HEK293 (cell line): Measurements from ENCODE around the gene ZFHX2.
A peak's percentile ranks its signal among the peaks of the same experiment; 100 is the strongest.

Experiments used
- GFI1B ChIP-seq: fragments of 450-650 bp; formaldehyde crosslinking; IDR thresholded peaks from 2 replicates; pipeline ENCODE4 v1.5.1; 2016; ENCODE audit warnings: missing biosample characterization, missing genetic modification characterization
- INSM2 ChIP-seq: fragments of 450-650 bp; formaldehyde crosslinking; IDR thresholded peaks from 2 replicates; pipeline ENCODE4 v1.5.1; 2016; ENCODE audit warnings: missing biosample characterization, missing genetic modification characterization
- KLF1 ChIP-seq: fragments of 450-650 bp; formaldehyde crosslinking; IDR thresholded peaks from 2 replicates; pipeline ENCODE4 v1.5.1; 2016; ENCODE audit warnings: missing biosample characterization, missing genetic modification characterization
- KLF10 ChIP-seq: fragments of 450-650 bp; IDR thresholded peaks from 2 replicates; pipeline ENCODE4 v1.5.1; 2018; ENCODE audit warnings: missing biosample characterization, mild to moderate bottlenecking, missing genetic modification characterization
- KLF8 ChIP-seq: fragments of 450-650 bp; formaldehyde crosslinking; IDR thresholded peaks from 2 replicates; pipeline ENCODE4 v1.5.1; 2016; ENCODE audit warnings: missing biosample characterization, missing genetic modification characterization
- OSR2 ChIP-seq: fragments of 450-650 bp; formaldehyde crosslinking; IDR thresholded peaks from 2 replicates; pipeline ENCODE4 v1.5.1; 2016; ENCODE audit warnings: missing biosample characterization, missing genetic modification characterization
- PRDM6 ChIP-seq: fragments of 450-650 bp; formaldehyde crosslinking; IDR thresholded peaks from 2 replicates; pipeline ENCODE4 v1.5.1; 2017; ENCODE audit warnings: missing biosample characterization, missing genetic modification characterization
- RBAK ChIP-seq: fragments of 450-650 bp; formaldehyde crosslinking; IDR thresholded peaks from 2 replicates; pipeline ENCODE4 v1.5.1; 2016; ENCODE audit warnings: missing biosample characterization, missing genetic modification characterization
- REPIN1 ChIP-seq: fragments of 450-650 bp; formaldehyde crosslinking; IDR thresholded peaks from 2 replicates; pipeline ENCODE4 v1.5.1; 2017; ENCODE audit warnings: missing biosample characterization, missing genetic modification characterization, low read depth
- SP2 ChIP-seq: fragments of 450-650 bp; formaldehyde crosslinking; IDR thresholded peaks from 2 replicates; pipeline ENCODE4 v1.5.1; 2016; ENCODE audit warnings: missing biosample characterization, missing genetic modification characterization
- WT1 ChIP-seq: fragments of 450-650 bp; formaldehyde crosslinking; IDR thresholded peaks from 2 replicates; pipeline ENCODE4 v1.5.1; 2016; ENCODE audit warnings: missing biosample characterization, missing genetic modification characterization
- YY1 ChIP-seq: fragments of 450-650 bp; formaldehyde crosslinking; IDR thresholded peaks from 2 replicates; pipeline ENCODE4 v1.5.1; 2018; ENCODE audit warnings: missing biosample characterization, missing genetic modification characterization
- YY2 ChIP-seq: fragments of 450-650 bp; formaldehyde crosslinking; IDR thresholded peaks from 2 replicates; pipeline ENCODE4 v1.5.1; 2016; ENCODE audit warnings: missing biosample characterization, missing genetic modification characterization
- ZBTB20 ChIP-seq: fragments of 450-650 bp; formaldehyde crosslinking; IDR thresholded peaks from 2 replicates; pipeline ENCODE4 v1.5.1; 2016; ENCODE audit warnings: missing biosample characterization, missing genetic modification characterization
- ZFP3 ChIP-seq: fragments of 450-650 bp; formaldehyde crosslinking; IDR thresholded peaks from 2 replicates; pipeline ENCODE4 v1.5.1; 2016; ENCODE audit warnings: low read depth, missing biosample characterization, missing genetic modification characterization
- ZFP41 ChIP-seq: fragments of 450-650 bp; formaldehyde crosslinking; IDR thresholded peaks from 2 replicates; pipeline ENCODE4 v1.5.1; 2016; ENCODE audit warnings: missing biosample characterization, missing genetic modification characterization, borderline replicate concordance
- ZFP69B ChIP-seq: fragments of 450-650 bp; formaldehyde crosslinking; IDR thresholded peaks from 2 replicates; pipeline ENCODE4 v1.5.1; 2016; ENCODE audit warnings: missing biosample characterization, missing genetic modification characterization
- ZIC2 ChIP-seq: fragments of 450-650 bp; formaldehyde crosslinking; IDR thresholded peaks from 2 replicates; pipeline ENCODE4 v1.5.1; 2016; ENCODE audit warnings: missing biosample characterization, missing genetic modification characterization
- ZNF10 ChIP-seq: fragments of 450-650 bp; formaldehyde crosslinking; IDR thresholded peaks from 2 replicates; pipeline ENCODE4 v1.5.1; 2017; ENCODE audit warnings: missing biosample characterization, missing genetic modification characterization
- ZNF174 ChIP-seq: fragments of 450-650 bp; formaldehyde crosslinking; IDR thresholded peaks from 2 replicates; pipeline ENCODE4 v1.5.0; 2017; ENCODE audit warnings: missing biosample characterization, mild to moderate bottlenecking, missing genetic modification characterization
- ZNF184 ChIP-seq: fragments of 450-650 bp; IDR thresholded peaks from 2 replicates; pipeline ENCODE4 v1.5.1; 2018; ENCODE audit warnings: missing biosample characterization, mild to moderate bottlenecking, missing genetic modification characterization
- ZNF211 ChIP-seq: fragments of 450-650 bp; formaldehyde crosslinking; IDR thresholded peaks from 2 replicates; pipeline ENCODE4 v1.5.1; 2016; ENCODE audit warnings: low read depth, missing biosample characterization, missing genetic modification characterization
- ZNF274 ChIP-seq, 2 experiments: fragments of 200-500 bp in 1 of 2; fragments of 450-650 bp in 1 of 2; sonication (Bioruptor generic) in 1 of 2; formaldehyde crosslinking in 1 of 2; IDR thresholded peaks; 2 replicates each; pipeline versions ENCODE4 v1.5.1 to v1.6.1; 2014 to 2016; ENCODE audit warnings: borderline replicate concordance in 1 of 2, inconsistent platforms in 1 of 2, low read length in 1 of 2, missing biosample characterization in 1 of 2, missing genetic modification characterization in 1 of 2
- ZNF433 ChIP-seq: fragments of 450-650 bp; formaldehyde crosslinking; IDR thresholded peaks from 2 replicates; pipeline ENCODE4 v1.5.1; 2016; ENCODE audit warnings: missing biosample characterization, missing genetic modification characterization, low read depth
- ZNF473 ChIP-seq: fragments of 450-650 bp; formaldehyde crosslinking; IDR thresholded peaks from 2 replicates; pipeline ENCODE4 v1.5.1; 2017; ENCODE audit warnings: missing biosample characterization, missing genetic modification characterization
- ZNF510 ChIP-seq: fragments of 450-650 bp; formaldehyde crosslinking; IDR thresholded peaks from 2 replicates; pipeline ENCODE4 v1.5.1; 2018; ENCODE audit warnings: mild to moderate bottlenecking, missing genetic modification characterization, missing biosample characterization; ENCODE audit not compliant: insufficient replicate concordance
- ZNF521 ChIP-seq: fragments of 450-650 bp; formaldehyde crosslinking; IDR thresholded peaks from 2 replicates; pipeline ENCODE4 v1.5.1; 2017; ENCODE audit warnings: missing biosample characterization, mild to moderate bottlenecking, missing genetic modification characterization
- ZNF555 ChIP-seq: fragments of 450-650 bp; formaldehyde crosslinking; conservative IDR thresholded peaks from 2 replicates; pipeline ENCODE4 v1.5.1; 2017; ENCODE audit warnings: missing biosample characterization, mild to moderate bottlenecking, missing genetic modification characterization, inconsistent platforms
- ZNF561 ChIP-seq: fragments of 450-650 bp; IDR thresholded peaks from 2 replicates; pipeline ENCODE4 v1.5.1; 2018; ENCODE audit warnings: missing biosample characterization, missing genetic modification characterization, borderline replicate concordance
- ZNF626 ChIP-seq: fragments of 450-650 bp; sonication (Bioruptor Pico); formaldehyde crosslinking; IDR thresholded peaks from 2 replicates; pipeline ENCODE4 v1.5.1; 2018; ENCODE audit warnings: missing biosample characterization, missing genetic modification characterization, inconsistent platforms
- ZNF670 ChIP-seq: fragments of 450-650 bp; formaldehyde crosslinking; IDR thresholded peaks from 2 replicates; pipeline ENCODE4 v1.5.1; 2016; ENCODE audit warnings: missing biosample characterization, missing genetic modification characterization, low read depth
- ZNF704 ChIP-seq: fragments of 450-650 bp; formaldehyde crosslinking; IDR thresholded peaks from 2 replicates; pipeline ENCODE4 v1.5.1; 2016; ENCODE audit warnings: missing biosample characterization, missing genetic modification characterization
- ZNF707 ChIP-seq: fragments of 450-650 bp; formaldehyde crosslinking; IDR thresholded peaks from 2 replicates; pipeline ENCODE4 v1.5.1; 2016; ENCODE audit warnings: missing biosample characterization, missing genetic modification characterization
- ZNF837 ChIP-seq: fragments of 450-650 bp; formaldehyde crosslinking; IDR thresholded peaks from 2 replicates; pipeline ENCODE4 v1.5.1; 2016; ENCODE audit warnings: missing biosample characterization, missing genetic modification characterization
- ZSCAN4 ChIP-seq: fragments of 450-650 bp; formaldehyde crosslinking; IDR thresholded peaks from 2 replicates; pipeline ENCODE4 v1.5.1; 2017; ENCODE audit warnings: missing biosample characterization, missing genetic modification characterization

ZFHX2 gene

GRCh38 chr14:23551266-23552028 lies at the start of gene ZFHX2 (continued):
- TF ChIP-seq REPIN1 (tag by site-specific recombination) (no peak), ZNF626 (tag by site-specific recombination) (no peak), YY1 (no peak), GFI1B (no peak), ZFP41 (tag by site-specific recombination) (no peak), PRDM6 (tag by site-specific recombination) (no peak), ZNF837 (tag by site-specific recombination) (no peak), OSR2 (tag by site-specific recombination) (no peak), ZNF555 (no peak), YY2 (no peak), WT1 (tag by site-specific recombination) (no peak), ZNF561 (tag by site-specific recombination) (no peak; the same call in 1 of the 2 replicates), ZNF10 (tag by site-specific recombination) (peak; percentile 94), ZNF521 (no peak), ZNF274 (IDR thresholded peaks at IDR 0.05; ENCODE audit: low read length) (no peak), ZNF274 (tag by site-specific recombination; IDR thresholded peaks at IDR 0.05; ENCODE audit: borderline replicate concordance) (no peak), ZBTB20 (tag by site-specific recombination) (peak; percentile 97), ZNF211 (tag by site-specific recombination) (no peak), SP2 (tag by site-specific recombination) (peak; percentile 63), ZNF174 (no peak), ZFP69B (tag by site-specific recombination) (no peak), KLF1 (tag by site-specific recombination) (peak; percentile 49; the same call in 1 of the 2 replicates), ZFP3 (no peak), ZNF670 (tag by site-specific recombination) (no peak), INSM2 (no peak), ZNF473 (tag by site-specific recombination) (no peak), ZSCAN4 (no peak), ZIC2 (peak; percentile 31; the same call in 1 of the 2 replicates), ZNF184 (no peak), ZNF433 (tag by site-specific recombination) (no peak), KLF8 (tag by site-specific recombination) (peak; percentile 83), ZNF510 (no peak), ZNF704 (tag by site-specific recombination) (no peak), ZNF707 (tag by site-specific recombination) (no peak), RBAK (tag by site-specific recombination) (no peak), KLF10 (no peak)
